Common myeloid progenitor, CD34-positive (primary cell): Measurements from ENCODE around the gene SMAP2.

Experiments used
- CTCF ChIA-PET: fragments of 350-600 bp; sonication (Branson Sonifier 250); formaldehyde crosslinking; loops from one replicate; lab custom pipeline; 2021; ENCODE audit warnings: antibody characterized with exemption; lab: Charles Lee
- POLR2A ChIA-PET: fragments of 350-600 bp; sonication (Branson Sonifier 250); formaldehyde crosslinking; loops from one replicate; lab custom pipeline; 2021; ENCODE audit warnings: antibody characterized with exemption; lab: Charles Lee
- DNase-seq, 3 donors: peaks; one replicate each; pipeline versions ENCODE4 v3.0.0 to v3.0.0-alpha.2; 2013
- H3K27ac ChIP-seq, 2 experiments: 1 replicate in 1 of 2; 2 replicates in 1 of 2; pipeline ENCODE4 v1.7.0; 2013; ENCODE audit warnings: inconsistent platforms in 2 of 2, low read length in 2 of 2, mild to moderate bottlenecking in 2 of 2, low read depth in 1 of 2, moderate library complexity in 1 of 2; ENCODE audit not compliant: severe bottlenecking in 2 of 2, insufficient read depth in 1 of 2, poor library complexity in 1 of 2
- H3K27me3 ChIP-seq, 5 experiments: replicated peaks in 2 of 5; 1 replicate in 3 of 5; 2 replicates in 2 of 5; pipeline versions ENCODE4 v1.6.1 to v1.7.0; 2013; ENCODE audit warnings: low read length in 4 of 5, mild to moderate bottlenecking in 2 of 5, moderate library complexity in 2 of 5, inconsistent platforms in 1 of 5; ENCODE audit not compliant: insufficient read depth in 5 of 5, control insufficient read depth in 4 of 5
- H3K36me3 ChIP-seq, 4 experiments: 1 replicate in 2 of 4; 2 replicates in 2 of 4; pipeline versions ENCODE4 v1.6.1 to v1.7.0; 2013; ENCODE audit warnings: low read length in 3 of 4, control low read depth in 1 of 4, mild to moderate bottlenecking in 1 of 4; ENCODE audit not compliant: control insufficient read depth in 4 of 4, insufficient read depth in 4 of 4
- H3K4me1 ChIP-seq, 4 experiments: 1 replicate in 3 of 4; 2 replicates in 1 of 4; pipeline versions ENCODE4 v1.6.1 to v1.7.1; 2013; ENCODE audit warnings: low read length in 3 of 4, mild to moderate bottlenecking in 3 of 4, control low read depth in 1 of 4, inconsistent platforms in 1 of 4, moderate library complexity in 1 of 4; ENCODE audit not compliant: control insufficient read depth in 4 of 4, insufficient read depth in 4 of 4; ENCODE audit errors: control extremely low read depth in 1 of 4
- H3K4me3 ChIP-seq, 7 experiments: 1 replicate in 4 of 7; 2 replicates in 3 of 7; pipeline versions ENCODE4 v1.5.1 to v1.7.0; 2013; ENCODE audit warnings: mild to moderate bottlenecking in 7 of 7, low read length in 6 of 7, moderate library complexity in 6 of 7, inconsistent platforms in 2 of 7, low read depth in 2 of 7, control low read depth in 1 of 7; ENCODE audit not compliant: insufficient read depth in 4 of 7, control insufficient read depth in 1 of 7; ENCODE audit errors: extremely low read depth in 1 of 7
- H3K9me3 ChIP-seq, 5 experiments: 1 replicate in 4 of 5; 2 replicates in 1 of 5; pipeline versions ENCODE4 v1.6.1 to v1.7.1; 2013; ENCODE audit warnings: low read length in 4 of 5, mild to moderate bottlenecking in 2 of 5, inconsistent platforms in 1 of 5, low read depth in 1 of 5, moderate library complexity in 1 of 5; ENCODE audit not compliant: control insufficient read depth in 4 of 5, insufficient read depth in 2 of 5; ENCODE audit errors: control extremely low read depth in 1 of 5
- WGBS: methylation state at CpG from one replicate; pipeline ENCODE4 v1.1.5; 2013; ENCODE audit not compliant: insufficient coverage; 5-methylcytosine and 5-hydroxymethylcytosine counted together

The SMAP2 gene

GRCh38 chr1:40454873-40455272 is 81.3 kb downstream of the SMAP2 start:
- ChIA-PET CTCF (interaction anchor here (1.4 kb wide), 1 partner anchor 17 kb away, joined by 4 read pairs; no protein-coding TSS in a partner anchor), POLR2A (no interaction called here)
- Histone ChIP-seq H3K36me3 (peaks cover 4 to 57% (median 8%) of the 10 kb centered on the region in 4 experiments), H3K4me3 (no peak overlapping the region), H3K9me3 (peaks cover 16 to 73% (median 36%) of the 10 kb centered on the region in 5 experiments), H3K27ac (no peak overlapping the region), H3K4me1 (peaks cover 3 to 11% (median 9%) of the 10 kb centered on the region in 4 experiments), H3K27me3 (no peaks in the 10 kb centered on the region)
- DNase-seq: no peak
- 30% methylated on average over 1 of the region's 1 CpG for WGBS

- H3K9me3 ChIP-seq: peaks cover 29 to 91% (median 60%) of the 10 kb centered on the region in 5 experiments
- POLR2A ChIA-PET: no interaction called here
- H3K27me3 ChIP-seq: no peaks in the 10 kb centered on the region
- H3K27ac ChIP-seq: no peak overlapping the region
- DNase-seq: peak in 2 of 3 donors; percentile 10 to 36
- no peak overlapping the region for H3K4me3 ChIP-seq
- CTCF ChIA-PET: interaction anchor here (0.7 kb wide), 1 partner anchor 144 kb away, joined by 3 read pairs; no protein-coding TSS in a partner anchor
- 100% methylated on average over 2 of the region's 3 CpGs for WGBS
- H3K36me3 ChIP-seq: peaks cover 7 to 37% (median 11%) of the 10 kb centered on the region in 4 experiments
- H3K4me1 ChIP-seq: no peaks in the 10 kb centered on the region
Observed at GRCh38 chr1:40462956-40463590, 89.5 kb downstream of the SMAP2 start.

GRCh38 chr1:40469327-40469726 is 95.8 kb downstream of the SMAP2 start:
- ChIA-PET CTCF (no interaction called here), POLR2A (interaction anchor here (0.6 kb wide), 1 partner anchor 147 kb away, joined by 4 read pairs; no protein-coding TSS in a partner anchor)
- Histone ChIP-seq H3K36me3 (peaks cover 0 to 2% (median 0%) of the 10 kb centered on the region in 4 experiments), H3K4me3 (no peak overlapping the region), H3K27me3 (no peaks in the 10 kb centered on the region), H3K9me3 (peaks cover 13 to 76% (median 43%) of the 10 kb centered on the region in 5 experiments), H3K27ac (no peak overlapping the region), H3K4me1 (no peaks in the 10 kb centered on the region)
- no peak for DNase-seq
- 100% methylated on average over 1 of the region's 2 CpGs for WGBS
